A549 (cell line): Measurements from ENCODE around the gene ENTPD7.

Experiments used
- CTCF ChIP-seq: fragments of >200 bp; sonication (Bioruptor Twin); formaldehyde crosslinking; IDR thresholded peaks from 3 replicates; pipeline ENCODE4 v1.5.1; 2016
- EP300 ChIP-seq, 2 experiments: fragments of >200 bp; sonication (Bioruptor Twin); formaldehyde crosslinking; IDR thresholded peaks; 2 replicates in 1 of 2; 3 replicates in 1 of 2; pipeline ENCODE4 v1.6.1; 2016 to 2017
- ESRRA ChIP-seq: fragments of 150-350 bp; IDR thresholded peaks from 2 replicates; pipeline ENCODE4 v1.6.1; 2014; ENCODE audit warnings: mild to moderate bottlenecking, low read length, borderline replicate concordance
- POLR2A ChIP-seq: IDR thresholded peaks from 2 replicates; pipeline ENCODE4 v1.6.1; 2012; ENCODE audit warnings: mild to moderate bottlenecking, low read length
- USF2 ChIP-seq: fragments of 450-650 bp; IDR thresholded peaks from 2 replicates; pipeline ENCODE4 v1.6.1; 2014; ENCODE audit warnings: antibody characterized with exemption

DNA sequence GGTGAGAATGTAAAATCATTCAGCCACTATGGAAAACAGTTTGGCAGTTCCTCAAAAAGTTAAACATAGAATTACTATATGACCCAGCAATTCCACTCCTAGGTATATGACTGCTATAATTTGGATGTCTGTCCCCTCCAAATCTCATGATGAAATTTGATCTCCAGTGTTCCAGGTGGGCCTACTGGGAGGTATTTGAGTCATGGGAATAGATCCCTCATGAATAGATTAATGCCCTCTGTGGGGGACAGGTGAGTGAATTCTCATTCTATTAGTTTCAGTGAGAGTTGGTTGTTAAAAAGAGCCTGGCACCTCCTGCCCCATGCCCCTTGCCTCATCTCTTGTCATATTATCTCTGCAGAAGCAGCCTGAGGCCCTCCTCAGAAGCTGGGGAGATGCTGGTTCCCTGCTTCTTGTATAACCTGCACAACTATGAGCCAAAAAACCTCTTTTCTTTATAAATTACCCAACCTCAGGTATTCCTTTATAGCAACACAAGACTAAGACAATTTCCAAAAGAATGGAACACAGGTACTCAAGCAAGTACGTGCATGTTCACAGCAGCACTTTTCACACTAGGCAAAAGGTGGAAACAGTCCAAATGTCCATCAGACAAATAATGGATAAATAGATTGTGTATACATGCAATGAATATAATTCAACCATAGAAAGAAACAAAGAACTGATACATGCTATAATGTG lies 30.2 kb upstream of the ENTPD7 start:
- TF ChIP-seq CTCF (no peak), POLR2A (no peak), EP300 (IDR thresholded peaks at IDR 0.05) (no peak), ESRRA (no peak), USF2 (no peak)
